ENCODE data around the gene ERGIC1.

- TF ChIP-seq KLF6 (CRISPR knock-in tag; IDR thresholded peaks at IDR 0.05) (no peak), EP300 (IDR thresholded peaks at IDR 0.05; ENCODE audit: low read depth in 2 of 2, low read length in 2 of 2) (no peak), EP300 (CRISPR knock-in tag; IDR thresholded peaks at IDR 0.05; ENCODE audit: borderline replicate concordance) (no peak), MXD3 (CRISPR knock-in tag; IDR thresholded peaks at IDR 0.05) (no peak)
Observed at GRCh38 chr5:172809774-172810173, 24.3 kb upstream of the ERGIC1 start.
